Measurements from ENCODE around the gene PTGES.

The PTGES gene

DNA sequence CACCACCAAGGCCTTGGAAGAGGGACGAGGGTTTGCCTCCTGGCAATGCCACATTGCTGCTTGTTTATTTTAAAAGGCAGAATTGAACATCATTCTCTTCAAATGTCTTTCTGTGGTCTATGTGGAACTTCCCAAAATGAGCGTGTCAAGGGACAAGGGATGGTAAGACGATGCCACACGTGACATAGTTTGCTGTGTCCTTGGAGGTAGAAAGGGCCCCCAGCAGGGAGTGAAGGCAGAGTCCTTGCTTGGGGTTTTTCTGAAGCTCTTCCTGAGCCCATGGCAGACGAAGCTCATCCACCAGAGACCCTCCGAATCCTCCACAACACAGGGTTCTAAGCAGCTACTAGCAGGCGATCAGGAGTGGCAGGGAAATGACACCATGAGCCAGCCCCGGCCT is 59.1 kb downstream of the PTGES start:
- no peak for DNase-seq (ENCODE audit: low read depth, low spot score)

DNA sequence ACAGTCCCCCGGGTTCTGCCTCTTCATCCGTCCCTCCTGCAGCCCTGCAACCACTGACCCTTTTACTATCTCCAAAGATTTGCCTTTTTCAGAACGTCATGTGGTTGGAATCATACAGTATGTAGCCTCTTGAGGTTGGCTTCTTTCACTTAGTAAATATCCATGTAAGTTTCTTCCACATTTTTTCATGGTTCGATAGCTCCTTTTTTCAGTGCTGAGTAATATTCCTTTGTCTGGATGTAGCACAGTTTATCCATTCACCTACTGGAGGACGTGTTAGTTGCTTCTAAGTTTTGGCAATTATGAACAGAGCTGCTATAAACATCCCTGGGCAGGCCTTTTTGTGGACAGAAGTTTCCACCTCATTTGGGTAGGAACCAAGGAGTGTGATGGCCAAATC is 60.3 kb downstream of the PTGES start:
- no peak for DNase-seq (ENCODE audit: low read depth, low spot score)

Measured in activated CD4-positive, CD25-positive, alpha-beta regulatory T cell treated with anti-CD3 and anti-CD28 coated beads, Interleukin-2, amount 50 U/mL, for 16 hours (primary cell).